MM.1S (cell line): ENCODE data around the gene CMTM4.

ENCODE experiments used
- EZH2 ChIP-seq: fragments of 300-600 bp; sonication (generic); optimal IDR thresholded peaks from 2 replicates; pipeline ENCODE3; 2017; ENCODE audit warnings: low read depth, mild to moderate bottlenecking, antibody characterized with exemption, low read length, mixed read lengths
- TF ChIP-seq, protein P1 (sequence below): fragments of 300-600 bp; sonication (generic); IDR thresholded peaks from 2 replicates; pipeline ENCODE4 v1.5.1; 2016; ENCODE audit warnings: antibody characterized with exemption, low read length, mixed read lengths

GRCh38 chr16:66741169-66741900, 44.8 kb upstream of the CMTM4 start:
- TF ChIP-seq, protein P1, sequence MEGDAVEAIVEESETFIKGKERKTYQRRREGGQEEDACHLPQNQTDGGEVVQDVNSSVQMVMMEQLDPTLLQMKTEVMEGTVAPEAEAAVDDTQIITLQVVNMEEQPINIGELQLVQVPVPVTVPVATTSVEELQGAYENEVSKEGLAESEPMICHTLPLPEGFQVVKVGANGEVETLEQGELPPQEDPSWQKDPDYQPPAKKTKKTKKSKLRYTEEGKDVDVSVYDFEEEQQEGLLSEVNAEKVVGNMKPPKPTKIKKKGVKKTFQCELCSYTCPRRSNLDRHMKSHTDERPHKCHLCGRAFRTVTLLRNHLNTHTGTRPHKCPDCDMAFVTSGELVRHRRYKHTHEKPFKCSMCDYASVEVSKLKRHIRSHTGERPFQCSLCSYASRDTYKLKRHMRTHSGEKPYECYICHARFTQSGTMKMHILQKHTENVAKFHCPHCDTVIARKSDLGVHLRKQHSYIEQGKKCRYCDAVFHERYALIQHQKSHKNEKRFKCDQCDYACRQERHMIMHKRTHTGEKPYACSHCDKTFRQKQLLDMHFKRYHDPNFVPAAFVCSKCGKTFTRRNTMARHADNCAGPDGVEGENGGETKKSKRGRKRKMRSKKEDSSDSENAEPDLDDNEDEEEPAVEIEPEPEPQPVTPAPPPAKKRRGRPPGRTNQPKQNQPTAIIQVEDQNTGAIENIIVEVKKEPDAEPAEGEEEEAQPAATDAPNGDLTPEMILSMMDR, result no peak
- no peak for TF ChIP-seq EZH2
